Peyer's patch (tissue), 4 donors: Measurements from ENCODE around the gene CLIP4.

Experiments
- POLR2A ChIP-seq, 2 donors: fragments of 450-650 bp; IDR thresholded peaks; one replicate each; pipeline ENCODE4 v1.5.1; 2017; ENCODE audit warnings: antibody characterized with exemption in 2 of 2, mild to moderate bottlenecking in 2 of 2, moderate library complexity in 2 of 2
- TF ChIP-seq, protein P1 (sequence below), 6 experiments: fragments of 450-650 bp in 4 of 6; fragments of 200-600 bp in 2 of 6; sonication (generic) in 1 of 6; IDR thresholded peaks; one replicate each; pipeline ENCODE4 v1.5.1; 2017 to 2019; ENCODE audit warnings: antibody characterized with exemption in 6 of 6, mild to moderate bottlenecking in 3 of 6, moderate library complexity in 1 of 6

DNA sequence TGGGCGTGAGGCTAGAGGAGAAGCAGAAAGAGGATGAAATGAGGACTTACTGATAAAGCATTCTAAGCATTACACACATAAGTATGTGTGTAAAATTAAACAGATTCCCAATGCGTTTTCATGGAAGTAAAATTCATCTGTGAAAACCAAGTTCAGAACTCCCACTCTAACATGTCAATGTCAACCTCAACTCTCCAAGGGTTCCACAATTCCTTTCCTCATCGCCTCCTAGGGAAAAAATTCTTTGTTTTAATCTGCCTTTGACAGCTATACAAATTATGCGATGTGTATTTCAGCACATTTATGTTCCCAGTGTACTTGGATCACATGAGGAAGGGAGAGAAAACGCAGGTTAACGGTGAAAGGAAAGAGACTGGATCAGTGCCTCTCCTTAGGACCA is 76.6 kb downstream of the CLIP4 start:
- TF ChIP-seq, protein P1, sequence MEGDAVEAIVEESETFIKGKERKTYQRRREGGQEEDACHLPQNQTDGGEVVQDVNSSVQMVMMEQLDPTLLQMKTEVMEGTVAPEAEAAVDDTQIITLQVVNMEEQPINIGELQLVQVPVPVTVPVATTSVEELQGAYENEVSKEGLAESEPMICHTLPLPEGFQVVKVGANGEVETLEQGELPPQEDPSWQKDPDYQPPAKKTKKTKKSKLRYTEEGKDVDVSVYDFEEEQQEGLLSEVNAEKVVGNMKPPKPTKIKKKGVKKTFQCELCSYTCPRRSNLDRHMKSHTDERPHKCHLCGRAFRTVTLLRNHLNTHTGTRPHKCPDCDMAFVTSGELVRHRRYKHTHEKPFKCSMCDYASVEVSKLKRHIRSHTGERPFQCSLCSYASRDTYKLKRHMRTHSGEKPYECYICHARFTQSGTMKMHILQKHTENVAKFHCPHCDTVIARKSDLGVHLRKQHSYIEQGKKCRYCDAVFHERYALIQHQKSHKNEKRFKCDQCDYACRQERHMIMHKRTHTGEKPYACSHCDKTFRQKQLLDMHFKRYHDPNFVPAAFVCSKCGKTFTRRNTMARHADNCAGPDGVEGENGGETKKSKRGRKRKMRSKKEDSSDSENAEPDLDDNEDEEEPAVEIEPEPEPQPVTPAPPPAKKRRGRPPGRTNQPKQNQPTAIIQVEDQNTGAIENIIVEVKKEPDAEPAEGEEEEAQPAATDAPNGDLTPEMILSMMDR (IDR thresholded peaks at IDR 0.05), result no peak
- no peak for TF ChIP-seq POLR2A (IDR thresholded peaks at IDR 0.05)
